H1 (cell line): ENCODE results near the gene RERE. TPM values are rescaled to one million over a fixed set of nuclear protein-coding genes. Genes with fewer than 3 reads are reported as not detected.

Experiments
- BCL11A ChIP-seq, 2 experiments: IDR thresholded peaks; one replicate each; pipeline ENCODE4 v1.6.1; 2011; ENCODE audit warnings: low read depth in 2 of 2, low read length in 2 of 2, mild to moderate bottlenecking in 2 of 2
- polyA plus RNA-seq, 7 experiments: library from polyadenylated mRNA; depleted of rRNA in 3 of 7; stranded (reverse) in 5 of 7; unstranded in 2 of 7; fragments of >200 nt in 5 of 7; fragments of 200-250 nt in 2 of 7; gene quantifications; 1 replicate in 5 of 7; 2 replicates in 1 of 7; 4 replicates in 1 of 7; pipeline versions ENCODE4 v1.2.1 to v1.2.3, GENCODE V29; 2011 to 2013; ENCODE audit warnings: missing spikeins in 2 of 7, mixed read lengths in 2 of 7
- total RNA-seq: library from RNA; stranded (reverse); fragmentation: NEBNext Ultra II Directional; extraction: Animal tissue kit (Norgen Biotek cat#: 25700); gene quantifications from 2 replicates; pipeline ENCODE4 v1.2.1, GENCODE V29; 2021

The RERE gene
- total and polyA plus RNA-seq, 2 of the 8 experiments (the other 6 are each of a cell fraction or from before 2014, with no cell fraction given): 15.3 to 142 TPM

DNA sequence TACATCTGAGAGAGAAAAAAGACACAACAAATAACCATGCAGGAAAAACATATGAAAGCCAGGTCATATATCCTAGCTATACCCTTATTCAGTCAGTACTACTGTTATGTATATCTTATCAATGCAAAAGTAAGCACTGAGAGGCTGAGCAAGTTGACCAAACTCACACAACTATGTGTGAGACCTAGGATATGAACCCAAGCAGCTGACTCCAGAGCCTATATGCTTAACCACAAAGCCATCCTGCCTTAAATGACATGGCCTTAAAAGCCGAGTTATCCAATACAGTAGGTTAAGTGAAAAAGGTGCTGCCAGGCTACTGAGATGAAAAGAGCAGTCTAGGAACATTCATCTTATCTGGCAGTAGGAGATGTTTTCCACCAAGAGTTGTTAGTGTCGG is 151.6 kb downstream of the RERE start (continued):
- no peak for TF ChIP-seq BCL11A (IDR thresholded peaks at IDR 0.05; ENCODE audit: low read depth in 2 of 2, low read length in 2 of 2)
- TF ChIP-seq, all 59 proteins: peak for 0
